Coronary artery (tissue), 2 donors: ENCODE data around the gene ZNF550.

ENCODE experiments used
- DNase-seq: peaks from one replicate; pipeline ENCODE4 v3.0.0-alpha.2; 2017; ENCODE audit warnings: low spot score
- H3K27ac ChIP-seq, 2 donors: fragments of 200-600 bp; sonication (generic); one replicate each; pipeline ENCODE4 v1.5.1; 2016 to 2019
- H3K4me3 ChIP-seq: fragments of 200-600 bp; sonication (generic); 2 replicates; pipeline ENCODE4 v1.5.1; 2016; ENCODE audit warnings: mild to moderate bottlenecking, moderate library complexity

ZNF550 gene

GRCh38 chr19:57487477-57488298 lies 72.0 kb downstream of the ZNF550 start, which contains the start of gene ZNF419:
ZNF419 (plus strand) TSS chr19:57487750; CDS start chr19:57487951, 201 bp downstream.
- Histone ChIP-seq H3K4me3 (peak within 1 kb of the TSS; percentile 85), H3K27ac (peak within 1 kb of the TSS; percentile 22 to 78)
- DNase-seq, result peak; percentile 89
